ENCODE results near the gene ESRRA.

ESRRA gene

DNA sequence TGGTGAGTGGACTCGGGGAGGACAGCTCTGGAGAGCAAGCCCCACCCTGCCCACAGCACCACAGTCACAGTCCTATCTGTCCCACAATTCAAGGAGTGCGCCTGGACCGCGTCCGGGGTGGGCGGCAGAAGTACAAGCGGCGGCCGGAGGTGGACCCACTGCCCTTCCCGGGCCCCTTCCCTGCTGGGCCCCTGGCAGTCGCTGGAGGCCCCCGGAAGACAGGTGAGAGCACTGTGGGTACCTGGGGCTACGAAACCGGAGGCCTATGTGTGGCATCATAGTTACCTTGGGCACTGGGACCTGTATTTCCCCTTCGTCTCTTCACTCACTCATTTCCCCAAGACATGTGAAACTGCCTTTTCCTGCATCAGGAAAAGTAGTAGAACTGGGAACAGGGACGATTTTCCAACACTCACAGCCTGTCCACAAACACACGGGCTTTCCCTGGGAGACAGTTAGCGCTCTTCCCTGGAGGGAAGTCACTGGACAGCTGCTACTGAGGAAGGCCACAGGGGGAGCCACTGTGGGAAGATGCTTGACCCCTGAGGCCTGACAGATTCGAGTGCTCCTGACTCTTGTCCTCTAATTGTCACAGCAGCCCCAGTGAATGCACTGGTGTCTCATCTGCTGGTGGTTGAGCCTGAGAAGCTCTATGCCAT, 9.0 kb downstream of the ESRRA start:
- TF ChIP-seq, protein P1, sequence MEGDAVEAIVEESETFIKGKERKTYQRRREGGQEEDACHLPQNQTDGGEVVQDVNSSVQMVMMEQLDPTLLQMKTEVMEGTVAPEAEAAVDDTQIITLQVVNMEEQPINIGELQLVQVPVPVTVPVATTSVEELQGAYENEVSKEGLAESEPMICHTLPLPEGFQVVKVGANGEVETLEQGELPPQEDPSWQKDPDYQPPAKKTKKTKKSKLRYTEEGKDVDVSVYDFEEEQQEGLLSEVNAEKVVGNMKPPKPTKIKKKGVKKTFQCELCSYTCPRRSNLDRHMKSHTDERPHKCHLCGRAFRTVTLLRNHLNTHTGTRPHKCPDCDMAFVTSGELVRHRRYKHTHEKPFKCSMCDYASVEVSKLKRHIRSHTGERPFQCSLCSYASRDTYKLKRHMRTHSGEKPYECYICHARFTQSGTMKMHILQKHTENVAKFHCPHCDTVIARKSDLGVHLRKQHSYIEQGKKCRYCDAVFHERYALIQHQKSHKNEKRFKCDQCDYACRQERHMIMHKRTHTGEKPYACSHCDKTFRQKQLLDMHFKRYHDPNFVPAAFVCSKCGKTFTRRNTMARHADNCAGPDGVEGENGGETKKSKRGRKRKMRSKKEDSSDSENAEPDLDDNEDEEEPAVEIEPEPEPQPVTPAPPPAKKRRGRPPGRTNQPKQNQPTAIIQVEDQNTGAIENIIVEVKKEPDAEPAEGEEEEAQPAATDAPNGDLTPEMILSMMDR (conservative IDR thresholded peaks at IDR 0.05), result peak; percentile 68
- peak overlapping the region; percentile 100 for H3K27ac ChIP-seq

DNA sequence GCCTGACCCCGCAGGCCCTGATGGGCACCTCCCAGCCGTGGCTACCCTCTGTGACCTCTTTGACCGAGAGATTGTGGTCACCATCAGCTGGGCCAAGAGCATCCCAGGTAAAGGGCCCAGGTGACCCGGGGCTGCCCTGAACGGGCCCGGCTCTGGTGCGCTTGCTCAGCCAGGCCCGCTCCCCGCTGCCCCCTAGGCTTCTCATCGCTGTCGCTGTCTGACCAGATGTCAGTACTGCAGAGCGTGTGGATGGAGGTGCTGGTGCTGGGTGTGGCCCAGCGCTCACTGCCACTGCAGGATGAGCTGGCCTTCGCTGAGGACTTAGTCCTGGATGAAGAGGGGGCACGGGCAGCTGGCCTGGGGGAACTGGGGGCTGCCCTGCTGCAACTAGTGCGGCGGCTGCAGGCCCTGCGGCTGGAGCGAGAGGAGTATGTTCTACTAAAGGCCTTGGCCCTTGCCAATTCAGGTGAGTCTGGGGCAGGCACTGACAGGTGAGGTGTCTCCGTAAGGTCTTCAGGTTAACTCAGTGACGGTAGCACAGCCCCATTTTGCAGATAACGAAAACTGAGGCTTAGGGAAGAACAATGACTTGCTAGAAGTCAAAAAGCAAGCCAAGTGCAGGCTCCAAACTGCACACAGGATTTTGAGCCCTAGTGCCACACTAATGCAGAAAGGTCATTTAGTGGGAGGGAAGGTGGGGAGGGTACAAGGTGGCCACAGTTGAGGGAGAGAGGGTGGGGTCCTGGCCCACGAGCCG, 9.7 kb downstream of the ESRRA start:
- TF ChIP-seq, protein P1 (conservative IDR thresholded peaks at IDR 0.05), result peak; percentile 55; the same call in 1 of the 2 replicates
- H3K27ac ChIP-seq, result peak overlapping the region; percentile 100

DNA sequence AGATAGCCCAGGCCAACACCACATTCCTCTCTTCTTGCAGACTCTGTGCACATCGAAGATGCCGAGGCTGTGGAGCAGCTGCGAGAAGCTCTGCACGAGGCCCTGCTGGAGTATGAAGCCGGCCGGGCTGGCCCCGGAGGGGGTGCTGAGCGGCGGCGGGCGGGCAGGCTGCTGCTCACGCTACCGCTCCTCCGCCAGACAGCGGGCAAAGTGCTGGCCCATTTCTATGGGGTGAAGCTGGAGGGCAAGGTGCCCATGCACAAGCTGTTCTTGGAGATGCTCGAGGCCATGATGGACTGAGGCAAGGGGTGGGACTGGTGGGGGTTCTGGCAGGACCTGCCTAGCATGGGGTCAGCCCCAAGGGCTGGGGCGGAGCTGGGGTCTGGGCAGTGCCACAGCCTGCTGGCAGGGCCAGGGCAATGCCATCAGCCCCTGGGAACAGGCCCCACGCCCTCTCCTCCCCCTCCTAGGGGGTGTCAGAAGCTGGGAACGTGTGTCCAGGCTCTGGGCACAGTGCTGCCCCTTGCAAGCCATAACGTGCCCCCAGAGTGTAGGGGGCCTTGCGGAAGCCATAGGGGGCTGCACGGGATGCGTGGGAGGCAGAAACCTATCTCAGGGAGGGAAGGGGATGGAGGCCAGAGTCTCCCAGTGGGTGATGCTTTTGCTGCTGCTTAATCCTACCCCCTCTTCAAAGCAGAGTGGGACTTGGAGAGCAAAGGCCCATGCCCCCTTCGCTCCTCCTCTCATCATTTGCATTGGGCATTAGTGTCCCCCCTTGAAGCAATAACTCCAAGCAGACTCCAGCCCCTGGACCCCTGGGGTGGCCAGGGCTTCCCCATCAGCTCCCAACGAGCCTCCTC, 10.6 kb downstream of the ESRRA start:
- H3K27ac ChIP-seq, result peak overlapping the region; percentile 100

DNA sequence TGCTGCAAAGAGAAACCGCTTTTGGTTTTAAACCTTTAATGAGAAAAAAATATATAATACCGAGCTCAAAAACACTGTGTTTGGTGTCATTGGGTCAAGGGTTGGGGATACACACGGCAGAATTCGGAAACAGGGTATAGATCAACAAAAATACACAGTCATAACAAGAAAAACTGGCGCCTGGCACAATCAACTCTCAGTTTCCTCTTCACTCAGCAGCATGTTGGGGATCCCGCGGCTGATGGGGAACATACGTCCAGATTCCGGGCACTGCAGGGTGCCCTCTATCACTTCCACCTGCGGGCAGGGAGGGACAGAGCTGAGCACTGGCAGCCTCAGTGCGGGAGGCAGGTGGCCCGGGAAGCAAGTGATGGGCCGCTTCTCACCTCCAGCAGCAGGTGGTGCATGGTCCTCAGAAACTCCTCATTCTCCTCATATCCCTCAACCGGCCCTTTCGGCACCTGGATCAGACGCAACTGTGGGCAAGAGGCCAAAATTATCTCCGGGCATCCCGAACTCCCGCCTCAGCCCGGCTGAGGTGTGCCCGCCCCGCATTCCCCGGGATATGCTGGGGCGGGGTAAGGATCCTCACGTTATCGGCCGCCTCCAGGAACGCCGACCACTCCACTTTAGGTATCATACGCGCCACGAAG, 11.5 kb downstream of the ESRRA start:
- H3K27ac ChIP-seq, result peak overlapping the region; percentile 100
- TF ChIP-seq, protein P1 (conservative IDR thresholded peaks at IDR 0.05), result peak; percentile 92

DNA sequence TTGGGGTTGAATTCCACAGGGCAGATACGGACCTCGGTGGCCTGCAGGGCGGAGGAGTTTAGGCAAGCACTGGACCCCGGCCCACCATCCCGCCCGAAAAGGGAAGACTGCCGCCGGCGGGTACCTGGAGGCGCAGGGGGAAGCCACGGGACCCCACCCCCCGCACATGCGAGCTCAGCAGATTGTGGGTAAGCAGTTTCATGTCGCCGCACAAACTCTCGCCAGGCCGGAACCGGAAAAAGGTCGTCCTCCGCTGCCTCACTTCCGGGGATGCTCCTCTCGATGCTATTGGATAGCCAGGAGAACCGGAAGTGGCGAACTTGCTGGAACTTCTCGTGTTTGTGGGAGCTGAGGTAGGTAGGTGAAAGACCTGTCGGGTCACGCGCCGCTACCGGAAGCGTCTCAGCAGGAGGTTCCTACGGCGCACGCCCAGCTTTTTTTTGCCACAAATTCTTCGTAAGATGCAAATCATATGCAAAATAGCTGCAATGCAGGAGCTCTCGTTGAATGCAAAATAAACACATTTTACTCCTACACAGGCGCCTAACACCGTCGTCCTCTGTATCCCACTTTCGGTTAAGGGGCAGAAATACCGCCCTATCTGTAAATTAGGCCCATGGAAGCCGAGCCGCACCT, 12.1 kb downstream of the ESRRA start, which contains the start of gene TRMT112:
Gene TRMT112 (minus strand): TSS at position 235 of the 636 bp plus-strand sequence. CDS start 33 bp downstream, at position 202.
- TF ChIP-seq, protein P1 (conservative IDR thresholded peaks at IDR 0.05), result no peak
- peak within 1 kb of the TSS; percentile 100 for H3K27ac ChIP-seq

DNA sequence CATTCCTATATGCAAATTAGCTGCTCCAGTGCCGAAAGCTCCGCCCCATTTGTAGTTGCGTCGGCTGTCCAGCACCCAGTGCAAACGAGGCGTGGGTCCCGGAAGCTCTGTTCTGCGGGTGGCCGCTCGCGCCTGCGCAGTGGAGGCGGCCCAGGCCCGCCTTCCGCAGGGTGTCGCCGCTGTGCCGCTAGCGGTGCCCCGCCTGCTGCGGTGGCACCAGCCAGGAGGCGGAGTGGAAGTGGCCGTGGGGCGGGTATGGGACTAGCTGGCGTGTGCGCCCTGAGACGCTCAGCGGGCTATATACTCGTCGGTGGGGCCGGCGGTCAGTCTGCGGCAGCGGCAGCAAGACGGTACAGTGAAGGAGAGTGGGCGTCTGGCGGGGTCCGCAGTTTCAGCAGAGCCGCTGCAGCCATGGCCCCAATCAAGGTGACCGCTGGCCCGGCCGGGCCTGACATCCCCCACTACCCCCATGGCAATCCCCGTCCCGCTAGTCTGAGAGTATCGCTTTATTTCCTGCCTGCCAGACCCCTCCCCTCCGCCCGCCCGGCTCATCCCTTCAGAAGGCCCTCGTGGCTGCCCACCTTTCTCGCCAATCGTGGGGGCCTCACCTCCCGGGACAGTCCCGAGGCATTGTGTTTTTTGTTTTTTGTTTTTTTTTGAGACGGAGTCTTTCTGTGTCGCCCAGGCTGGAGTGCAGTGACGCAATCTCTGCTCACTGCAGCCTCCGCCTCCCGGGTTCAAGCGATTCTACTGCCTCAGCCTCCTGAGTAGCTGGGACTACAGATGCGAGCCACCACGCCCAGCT, 12.8 kb downstream of the ESRRA start, which contains the start of gene PRDX5:
Gene PRDX5 (plus strand): TSS at position 161 of the 805 bp plus-strand sequence. CDS start 95 bp downstream, at position 256.
- TF ChIP-seq, protein P1 (conservative IDR thresholded peaks at IDR 0.05), result peak; percentile 90

More for the DNA sequence above, 12.8 kb downstream of the ESRRA start, which contains the start of gene PRDX5:
- H3K27ac ChIP-seq, result peak within 1 kb of the TSS; percentile 100

Data from VCaP (cell line).